Pulmonary artery endothelial cell (primary cell): ENCODE measurements around the gene WWOX. TPM values are rescaled to one million over a fixed set of nuclear protein-coding genes. Genes with fewer than 3 reads are reported as not detected.

ENCODE experiments used
- DNase-seq: peaks from one replicate; pipeline ENCODE4 v3.0.0-alpha.2; 2011; ENCODE audit warnings: low read depth, low spot score
- total RNA-seq: library from RNA; depleted of rRNA; stranded (reverse); fragments of >200 nt; gene quantifications from 2 replicates; pipeline ENCODE4 v1.2.3, GENCODE V29; 2014

Gene WWOX
- total RNA-seq, 1 donor from 2014 or later = 15.9 TPM

- DNase-seq = no peak
Measured at GRCh38 chr16:78642621-78643285, 543.3 kb downstream of the WWOX start.

- DNase-seq = no peak
Measured at GRCh38 chr16:78645657-78646056, 546.2 kb downstream of the WWOX start.

GRCh38 chr16:78647019-78647418 lies 547.6 kb downstream of the WWOX start:
- DNase-seq = no peak

GRCh38 chr16:78647491-78647890 lies 548.0 kb downstream of the WWOX start:
- no peak for DNase-seq

- DNase-seq = no peak
Measured at GRCh38 chr16:78648517-78648916, 549.1 kb downstream of the WWOX start.

GRCh38 chr16:78650339-78651074 lies 551.1 kb downstream of the WWOX start:
- DNase-seq = no peak

GRCh38 chr16:78654929-78655328 lies 555.5 kb downstream of the WWOX start:
- no peak for DNase-seq

GRCh38 chr16:78655331-78656113 lies 556.1 kb downstream of the WWOX start:
- DNase-seq = no peak

- DNase-seq = no peak
Measured at GRCh38 chr16:78656887-78657286, 557.4 kb downstream of the WWOX start.

GRCh38 chr16:78659216-78659615 lies 559.8 kb downstream of the WWOX start:
- DNase-seq = no peak

- no peak for DNase-seq
Measured at GRCh38 chr16:78659668-78660217, 560.3 kb downstream of the WWOX start.

- no peak for DNase-seq
Measured at GRCh38 chr16:78660795-78661194, 561.3 kb downstream of the WWOX start.

GRCh38 chr16:78663690-78664089 lies 564.2 kb downstream of the WWOX start:
- no peak for DNase-seq

- DNase-seq = no peak
Measured at GRCh38 chr16:78664811-78665772, 565.6 kb downstream of the WWOX start.

GRCh38 chr16:78666318-78666717 lies 566.9 kb downstream of the WWOX start:
- no peak for DNase-seq

- DNase-seq = no peak
Measured at GRCh38 chr16:78667675-78668074, 568.2 kb downstream of the WWOX start.

- no peak for DNase-seq
Measured at GRCh38 chr16:78668393-78668792, 568.9 kb downstream of the WWOX start.

- no peak for DNase-seq
Measured at GRCh38 chr16:78669994-78670393, 570.5 kb downstream of the WWOX start.

GRCh38 chr16:78672779-78673556 lies 573.5 kb downstream of the WWOX start:
- DNase-seq = no peak

- no peak for DNase-seq
Measured at GRCh38 chr16:78673884-78674283, 574.4 kb downstream of the WWOX start.
